Measurements from ENCODE around the gene RAMAC. TPM values are rescaled to one million over a fixed set of nuclear protein-coding genes. Genes with fewer than 3 reads are reported as not detected.

Gene RAMAC
- total RNA-seq, 1 donor from 2014 or later, result 23.6 TPM

- TF ChIP-seq, protein P1, sequence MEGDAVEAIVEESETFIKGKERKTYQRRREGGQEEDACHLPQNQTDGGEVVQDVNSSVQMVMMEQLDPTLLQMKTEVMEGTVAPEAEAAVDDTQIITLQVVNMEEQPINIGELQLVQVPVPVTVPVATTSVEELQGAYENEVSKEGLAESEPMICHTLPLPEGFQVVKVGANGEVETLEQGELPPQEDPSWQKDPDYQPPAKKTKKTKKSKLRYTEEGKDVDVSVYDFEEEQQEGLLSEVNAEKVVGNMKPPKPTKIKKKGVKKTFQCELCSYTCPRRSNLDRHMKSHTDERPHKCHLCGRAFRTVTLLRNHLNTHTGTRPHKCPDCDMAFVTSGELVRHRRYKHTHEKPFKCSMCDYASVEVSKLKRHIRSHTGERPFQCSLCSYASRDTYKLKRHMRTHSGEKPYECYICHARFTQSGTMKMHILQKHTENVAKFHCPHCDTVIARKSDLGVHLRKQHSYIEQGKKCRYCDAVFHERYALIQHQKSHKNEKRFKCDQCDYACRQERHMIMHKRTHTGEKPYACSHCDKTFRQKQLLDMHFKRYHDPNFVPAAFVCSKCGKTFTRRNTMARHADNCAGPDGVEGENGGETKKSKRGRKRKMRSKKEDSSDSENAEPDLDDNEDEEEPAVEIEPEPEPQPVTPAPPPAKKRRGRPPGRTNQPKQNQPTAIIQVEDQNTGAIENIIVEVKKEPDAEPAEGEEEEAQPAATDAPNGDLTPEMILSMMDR (IDR thresholded peaks at IDR 0.05; ENCODE audit: unreplicated experiment), result no peak
- Mint-ChIP-seq H3K4me1 (ENCODE audit: unreplicated experiment) (no peaks in the 10 kb centered on the region), H3K9me3 (ENCODE audit: unreplicated experiment) (no peaks in the 10 kb centered on the region), H3K36me3 (ENCODE audit: low read depth, unreplicated experiment) (no peaks in the 10 kb centered on the region), H3K4me3 (ENCODE audit: unreplicated experiment) (no peak overlapping the region), H3K27ac (ENCODE audit: unreplicated experiment) (no peak overlapping the region), H3K27me3 (ENCODE audit: unreplicated experiment) (peaks cover 3% of the 10 kb centered on the region)
- DNase-seq (ENCODE audit: low spot score), result no peak
Observed at GRCh38 chr15:82943176-82943575, 42.8 kb upstream of the RAMAC start.

GRCh38 chr15:82944056-82944455 is 42.0 kb upstream of the RAMAC start:
- Mint-ChIP-seq H3K4me1 (ENCODE audit: unreplicated experiment) (no peaks in the 10 kb centered on the region), H3K9me3 (ENCODE audit: unreplicated experiment) (no peaks in the 10 kb centered on the region), H3K27ac (ENCODE audit: unreplicated experiment) (no peak overlapping the region), H3K4me3 (ENCODE audit: unreplicated experiment) (no peak overlapping the region), H3K27me3 (ENCODE audit: unreplicated experiment) (peaks cover 2% of the 10 kb centered on the region), H3K36me3 (ENCODE audit: low read depth, unreplicated experiment) (no peaks in the 10 kb centered on the region)
- DNase-seq (ENCODE audit: low spot score), result no peak
- TF ChIP-seq, protein P1 (IDR thresholded peaks at IDR 0.05; ENCODE audit: unreplicated experiment), result no peak

DNA sequence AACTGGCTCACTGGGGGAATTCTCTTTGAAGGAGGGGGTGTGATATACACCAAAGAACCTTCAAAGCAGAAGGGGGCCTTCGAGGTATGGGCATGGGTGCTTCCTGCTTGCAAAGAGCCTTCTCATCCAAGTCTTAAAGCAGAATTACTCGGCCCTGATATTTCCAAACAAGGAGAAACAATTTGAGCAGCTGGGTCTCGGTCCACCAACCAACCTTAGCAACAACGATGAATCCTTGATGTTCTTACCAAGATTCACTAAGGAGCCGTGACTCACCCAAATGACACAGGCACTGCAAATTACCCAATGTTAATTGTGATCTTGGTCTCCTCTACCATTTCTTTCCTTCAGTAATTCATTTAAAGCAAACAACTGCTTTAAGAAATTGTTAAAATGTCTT is 41.2 kb upstream of the RAMAC start:
- Mint-ChIP-seq H3K27me3 (ENCODE audit: unreplicated experiment) (peaks cover 2% of the 10 kb centered on the region), H3K4me3 (ENCODE audit: unreplicated experiment) (no peak overlapping the region), H3K9me3 (ENCODE audit: unreplicated experiment) (no peaks in the 10 kb centered on the region), H3K4me1 (ENCODE audit: unreplicated experiment) (no peaks in the 10 kb centered on the region), H3K36me3 (ENCODE audit: low read depth, unreplicated experiment) (no peaks in the 10 kb centered on the region), H3K27ac (ENCODE audit: unreplicated experiment) (no peak overlapping the region)
- TF ChIP-seq, protein P1 (IDR thresholded peaks at IDR 0.05; ENCODE audit: unreplicated experiment), result no peak
- DNase-seq (ENCODE audit: low spot score), result no peak

GRCh38 chr15:82945326-82945725 is 40.7 kb upstream of the RAMAC start:
- Mint-ChIP-seq H3K9me3 (ENCODE audit: unreplicated experiment) (no peaks in the 10 kb centered on the region), H3K27ac (ENCODE audit: unreplicated experiment) (no peak overlapping the region), H3K4me3 (ENCODE audit: unreplicated experiment) (no peak overlapping the region), H3K36me3 (ENCODE audit: low read depth, unreplicated experiment) (no peaks in the 10 kb centered on the region), H3K27me3 (ENCODE audit: unreplicated experiment) (peaks cover 2% of the 10 kb centered on the region), H3K4me1 (ENCODE audit: unreplicated experiment) (no peaks in the 10 kb centered on the region)
- TF ChIP-seq, protein P1 (IDR thresholded peaks at IDR 0.05; ENCODE audit: unreplicated experiment), result no peak
- no peak for DNase-seq (ENCODE audit: low spot score)

DNA sequence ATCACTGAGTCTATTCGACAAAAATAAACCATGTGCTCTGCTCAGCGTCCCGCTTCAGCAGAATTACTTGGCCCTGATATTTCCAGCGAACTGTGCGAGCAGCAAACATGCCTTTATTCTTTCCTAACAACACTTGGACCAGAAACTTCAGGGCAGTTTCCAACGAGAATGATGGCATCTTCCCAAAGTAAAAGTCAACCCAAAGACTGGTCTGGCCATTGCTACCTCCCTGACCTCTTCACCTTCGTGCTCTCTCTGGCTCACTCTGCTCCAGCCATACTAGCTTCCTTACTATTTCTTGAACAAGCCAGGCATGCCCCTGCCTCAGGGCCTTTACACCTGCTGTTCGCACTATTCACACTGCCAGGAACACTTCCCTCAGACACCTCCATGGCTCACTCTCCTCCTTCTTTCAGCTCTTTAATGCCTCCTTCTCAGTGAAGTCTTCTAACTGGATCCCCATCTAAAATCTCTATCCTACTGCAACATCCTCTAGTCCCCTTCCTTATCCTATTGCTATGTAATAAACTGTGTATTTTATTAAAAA is 39.8 kb upstream of the RAMAC start:
- Mint-ChIP-seq H3K27ac (ENCODE audit: unreplicated experiment) (no peak overlapping the region), H3K36me3 (ENCODE audit: low read depth, unreplicated experiment) (no peaks in the 10 kb centered on the region), H3K27me3 (ENCODE audit: unreplicated experiment) (peaks cover 2% of the 10 kb centered on the region)

More for the DNA sequence above, 39.8 kb upstream of the RAMAC start:
- no peaks in the 10 kb centered on the region for H3K4me1 Mint-ChIP-seq (ENCODE audit: unreplicated experiment)
- H3K9me3 Mint-ChIP-seq (ENCODE audit: unreplicated experiment), result no peaks in the 10 kb centered on the region
- no peak overlapping the region for H3K4me3 Mint-ChIP-seq (ENCODE audit: unreplicated experiment)
- DNase-seq (ENCODE audit: low spot score), result no peak
- TF ChIP-seq, protein P1 (IDR thresholded peaks at IDR 0.05; ENCODE audit: unreplicated experiment), result no peak
